NCI-H2227 (cell line): Measurements from ENCODE around the gene RIPPLY1.

Source experiments
- DNase-seq: peaks from one replicate; lab custom pipeline; 2025; ENCODE audit not compliant: unreplicated experiment; lab: John Stamatoyannopoulos, UW

The RIPPLY1 gene, protein sequence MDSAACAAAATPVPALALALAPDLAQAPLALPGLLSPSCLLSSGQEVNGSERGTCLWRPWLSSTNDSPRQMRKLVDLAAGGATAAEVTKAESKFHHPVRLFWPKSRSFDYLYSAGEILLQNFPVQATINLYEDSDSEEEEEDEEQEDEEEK

DNA sequence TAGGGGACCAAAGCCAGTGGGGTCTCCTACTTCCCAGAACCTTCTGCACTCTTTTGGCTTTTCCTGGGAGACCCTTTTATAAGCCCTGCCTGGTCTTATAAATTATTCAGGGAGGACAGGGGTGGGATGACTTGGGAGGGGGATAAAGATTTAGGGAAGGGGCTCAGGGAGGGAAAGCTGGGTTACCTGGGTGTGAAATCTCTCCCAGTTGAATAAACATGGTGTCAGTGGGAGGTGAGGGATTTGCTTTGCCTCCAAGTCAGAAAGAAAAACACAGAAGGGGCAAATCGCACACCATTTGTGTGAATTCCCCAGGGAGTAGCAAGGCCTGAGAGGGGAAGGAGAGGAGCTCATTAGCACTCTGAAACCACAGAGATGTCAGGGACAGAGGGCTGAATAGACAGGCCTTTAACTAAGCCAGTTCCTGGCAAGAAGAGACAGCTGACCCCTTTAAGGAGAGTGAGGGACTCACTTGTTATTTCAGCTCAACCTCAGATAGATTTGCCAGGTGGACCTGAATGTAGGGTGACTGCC lies at the start of gene RIPPLY1:
Gene RIPPLY1 (minus strand): TSS at position 51 of the 534 bp plus-strand sequence. CDS start 54 bp downstream, outside the sequence.
- DNase-seq, result no peak

DNA sequence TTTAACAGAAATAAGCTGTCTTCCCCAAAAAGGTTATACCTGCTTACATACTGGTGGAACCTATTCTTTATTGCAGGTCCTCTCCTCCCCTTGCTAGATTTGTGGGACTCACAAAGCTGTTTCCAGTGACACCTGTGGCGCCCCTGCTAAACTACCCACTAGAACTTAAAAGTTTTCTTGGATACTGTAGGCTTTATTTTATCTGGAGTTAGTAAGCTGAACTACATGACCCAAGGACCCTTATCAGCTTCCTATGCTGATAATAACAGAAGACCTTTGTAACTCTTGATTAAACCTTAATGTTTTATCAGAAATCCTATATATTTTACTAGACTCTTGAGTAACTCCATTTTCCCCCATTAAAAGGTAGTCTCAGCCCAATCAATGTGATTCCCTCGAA lies 49.4 kb upstream of the RIPPLY1 start:
- no peak for DNase-seq

DNA sequence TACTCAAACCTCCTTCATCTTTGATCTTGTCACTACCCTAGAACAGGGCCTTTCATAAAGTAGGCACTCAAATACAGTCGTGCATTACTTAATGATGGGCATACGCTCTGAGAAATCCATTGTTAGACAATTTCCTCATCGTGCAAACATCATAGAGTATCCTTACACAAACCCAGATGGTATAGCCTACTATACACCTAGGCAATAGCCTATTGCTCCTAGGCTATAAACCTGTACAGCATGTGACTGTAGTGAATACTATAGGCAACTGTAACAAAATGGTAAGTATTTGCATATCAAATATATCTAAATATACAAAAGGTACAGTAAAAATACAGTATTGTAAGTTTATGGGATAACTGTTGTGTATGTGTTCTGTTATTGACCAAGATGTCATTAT lies 48.9 kb upstream of the RIPPLY1 start:
- DNase-seq, result no peak

DNA sequence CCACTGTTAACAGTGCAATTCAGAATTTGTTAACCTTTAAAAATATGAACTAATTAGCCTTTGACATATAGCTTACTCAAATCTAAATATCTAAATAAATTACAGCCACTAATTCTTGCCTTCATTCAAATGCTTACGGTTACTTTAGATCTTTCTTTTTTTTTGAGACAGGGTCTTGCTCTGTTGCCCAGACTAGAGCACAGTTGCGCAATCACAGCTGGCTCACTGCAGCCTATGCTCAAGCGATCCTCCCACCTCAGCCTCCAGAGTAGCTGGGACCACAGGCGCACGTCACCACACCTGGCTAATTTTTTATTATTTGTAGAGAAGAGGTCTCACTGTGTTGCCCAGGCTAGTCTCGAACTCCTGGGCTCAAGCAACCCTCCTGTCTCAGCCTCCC lies 48.1 kb upstream of the RIPPLY1 start:
- no peak for DNase-seq

DNA sequence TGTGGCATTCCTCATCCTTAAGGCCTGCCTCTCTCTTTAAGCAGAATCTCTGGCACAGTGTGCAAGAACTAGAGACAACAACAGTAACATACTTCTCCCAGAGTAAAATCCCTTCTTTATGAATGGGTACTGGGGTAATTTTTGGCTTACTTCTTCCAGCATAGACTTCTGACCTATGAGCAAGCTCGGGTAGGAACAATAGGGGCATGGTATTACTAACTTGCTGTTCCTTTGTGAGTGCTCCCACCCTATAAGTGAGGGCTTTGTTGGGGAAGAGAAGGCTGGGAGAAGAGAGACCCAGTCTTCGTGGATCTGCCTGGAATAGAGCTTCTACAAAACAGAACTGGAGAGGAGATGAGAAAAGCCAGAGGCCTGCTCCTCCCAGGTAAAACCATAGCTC lies 47.2 kb upstream of the RIPPLY1 start:
- DNase-seq, result no peak

DNA sequence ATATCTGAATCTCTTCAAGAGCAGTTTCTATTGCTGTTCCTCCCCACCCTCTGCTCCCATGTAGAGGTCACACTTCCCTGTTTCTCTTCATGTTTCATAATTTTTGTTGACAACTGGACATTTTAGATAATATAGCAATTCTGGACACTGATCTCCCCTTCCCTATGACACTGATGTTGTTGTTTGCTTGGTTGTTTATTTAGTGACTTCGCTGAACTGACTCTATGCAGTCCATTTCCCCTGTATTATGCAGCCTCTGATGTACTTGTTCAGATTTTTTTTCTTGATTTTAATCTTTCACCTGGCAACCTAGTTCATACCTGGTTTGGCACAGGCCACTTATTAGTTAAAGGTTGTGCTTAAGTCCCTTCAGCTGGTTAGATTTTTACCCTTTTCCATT lies 46.2 kb upstream of the RIPPLY1 start:
- DNase-seq, result no peak

DNA sequence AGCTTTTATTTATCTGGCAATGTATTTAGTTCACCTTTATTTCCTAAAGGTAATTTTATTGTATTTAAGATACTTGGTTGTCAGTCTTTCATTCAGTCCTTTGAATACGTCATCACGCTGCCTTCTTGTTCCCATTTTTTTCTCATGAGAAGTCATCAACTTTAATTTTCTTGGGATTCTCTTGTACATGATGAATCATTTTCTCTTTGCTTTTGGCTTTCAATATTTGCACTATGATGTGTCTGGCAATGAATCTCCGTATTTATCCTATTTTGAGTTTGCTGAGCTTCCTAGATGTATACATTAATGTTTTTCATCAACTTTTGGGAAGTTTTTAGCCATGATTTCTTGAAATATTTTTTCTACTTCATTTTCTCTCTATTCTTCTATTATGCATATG lies 45.5 kb upstream of the RIPPLY1 start:
- no peak for DNase-seq

DNA sequence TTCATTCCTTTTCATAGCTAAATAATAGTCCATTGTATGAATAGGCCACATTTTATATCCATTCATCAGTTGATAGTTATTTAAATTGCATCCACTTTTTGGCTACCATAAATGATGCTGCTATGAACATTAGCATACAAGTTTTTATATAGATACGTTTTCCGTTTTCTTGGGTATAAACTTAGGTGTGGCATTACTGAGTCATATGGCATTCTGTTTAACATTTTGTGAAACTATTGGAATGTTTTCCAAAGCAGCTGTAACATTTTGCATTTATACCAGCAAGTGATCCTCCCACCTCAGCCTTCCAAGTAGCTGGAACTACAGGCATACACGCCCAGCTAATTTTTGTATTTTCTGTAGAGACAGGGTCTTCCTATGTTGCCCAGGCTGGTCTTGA lies 43.3 kb upstream of the RIPPLY1 start:
- DNase-seq, result no peak

DNA sequence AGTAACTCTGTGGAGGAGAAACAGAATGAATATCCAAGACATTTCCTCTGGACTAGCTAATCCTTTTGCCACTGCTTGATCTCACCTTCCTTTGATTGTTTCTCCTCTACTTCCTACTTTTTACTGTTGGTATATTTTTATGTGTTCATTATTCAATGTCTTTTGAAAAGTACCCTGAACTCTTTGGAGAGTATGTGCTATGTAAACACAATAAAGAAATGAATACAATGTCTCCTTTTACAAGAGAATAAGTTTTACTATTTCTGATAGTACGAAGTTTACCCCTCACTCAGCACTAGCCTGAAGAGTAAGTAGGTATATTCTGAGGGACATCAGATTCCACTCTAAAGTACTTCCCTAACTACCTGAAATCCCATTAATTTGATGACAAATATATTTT lies 36.9 kb upstream of the RIPPLY1 start:
- no peak for DNase-seq

DNA sequence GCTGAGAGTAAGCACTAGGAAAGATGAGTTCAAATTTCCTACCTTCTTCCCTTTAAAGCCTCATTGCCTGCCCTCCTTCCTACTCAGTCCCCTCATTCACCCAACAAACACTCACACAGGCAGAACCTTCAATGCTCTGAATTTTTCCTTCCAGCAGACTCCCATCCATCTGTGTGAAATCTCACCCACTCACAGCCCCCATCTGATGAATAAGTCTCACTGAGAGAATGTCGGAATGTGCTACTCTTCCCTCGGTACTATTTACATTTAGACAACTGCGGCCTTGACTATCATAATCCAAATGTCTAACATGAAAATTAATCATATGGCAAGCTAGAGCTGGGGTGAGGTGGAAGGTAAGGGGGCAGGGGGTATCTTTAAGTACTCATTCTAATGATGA lies 36.4 kb upstream of the RIPPLY1 start:
- DNase-seq, result no peak

DNA sequence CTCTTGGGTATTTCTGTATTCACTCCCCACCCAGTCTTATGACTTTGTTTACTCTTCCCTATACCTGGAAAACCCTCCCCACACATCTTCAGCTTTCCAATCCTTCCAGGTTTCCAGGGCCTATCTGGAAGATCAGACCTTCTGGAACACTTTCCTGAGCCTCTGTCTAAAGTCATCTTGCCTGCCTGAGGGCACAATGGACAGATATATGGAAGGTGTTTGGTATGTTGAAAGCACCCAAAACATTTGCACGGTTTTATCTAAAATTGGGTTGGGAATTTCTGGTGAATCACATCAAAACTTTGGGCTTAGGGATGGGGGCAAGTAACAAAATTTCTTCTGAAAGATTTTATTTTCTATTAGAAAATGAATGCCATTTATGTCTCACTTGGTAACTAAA lies 33.1 kb upstream of the RIPPLY1 start:
- DNase-seq, result no peak

DNA sequence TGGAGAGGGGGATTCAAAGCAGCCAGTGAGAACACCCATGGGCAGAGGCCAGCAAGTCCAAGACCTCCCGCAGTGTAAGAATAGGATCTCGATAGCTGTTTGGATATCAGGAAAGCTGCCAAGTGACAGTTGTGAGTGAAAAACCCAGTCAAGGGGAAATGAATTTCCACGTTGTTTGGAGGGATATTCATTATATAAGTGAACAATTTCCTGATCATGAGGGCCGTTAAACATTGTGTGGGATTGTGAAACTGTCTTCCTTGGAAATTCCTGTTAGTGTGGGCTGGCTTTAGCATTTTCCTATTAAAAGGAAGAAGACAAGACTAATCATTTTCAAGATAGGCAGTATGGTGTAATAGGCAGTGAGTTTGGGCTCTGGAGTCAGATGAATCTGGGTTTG lies 32.0 kb upstream of the RIPPLY1 start:
- no peak for DNase-seq

DNA sequence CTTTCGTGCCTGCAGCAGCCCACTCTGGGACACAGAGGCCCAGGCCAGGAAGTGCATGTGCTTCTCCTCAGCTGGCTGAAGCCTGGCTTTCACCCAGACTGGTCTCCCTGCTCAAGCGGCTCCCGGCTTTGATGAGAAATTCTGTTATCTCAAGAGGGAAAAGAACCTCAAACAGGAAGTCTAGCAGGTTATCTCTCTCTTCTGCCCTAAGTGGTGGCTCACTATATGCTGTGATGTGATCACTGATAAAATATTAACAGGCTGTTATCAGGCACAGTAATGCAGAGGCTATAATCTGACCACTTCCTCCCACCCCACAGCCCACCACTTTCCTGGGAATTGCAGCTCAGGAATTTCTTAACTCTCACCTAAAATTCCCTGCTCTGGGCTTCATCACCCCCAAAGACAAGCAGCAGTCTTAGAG lies 30.4 kb upstream of the RIPPLY1 start:
- no peak for DNase-seq

DNA sequence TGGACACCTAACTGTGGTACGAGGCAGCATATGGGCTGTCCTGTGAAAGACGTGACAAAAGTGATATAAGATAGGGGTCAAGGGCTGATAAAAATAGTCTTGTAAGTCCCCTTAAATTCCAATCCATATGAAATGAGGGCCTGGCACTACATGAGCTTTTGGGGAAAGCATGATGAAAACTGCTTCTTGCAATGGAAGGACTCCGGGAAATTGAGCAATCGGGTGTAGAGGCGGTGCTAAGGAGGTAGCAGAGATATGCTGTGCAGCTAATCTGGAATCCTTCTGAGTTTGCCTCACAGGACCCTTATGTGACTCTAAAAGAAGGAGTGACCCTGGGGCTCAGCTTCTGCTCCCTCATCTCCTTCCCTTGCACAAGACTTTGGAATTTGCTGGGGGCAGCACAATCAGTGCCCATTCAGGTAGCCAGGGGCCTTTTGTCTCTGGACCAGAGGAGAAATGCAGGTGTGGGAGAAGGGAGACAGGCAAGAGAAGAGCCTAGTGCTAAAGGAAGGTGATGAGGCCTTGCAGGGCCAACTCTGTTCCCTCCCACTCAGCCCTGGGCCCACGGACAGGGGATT lies 29.9 kb upstream of the RIPPLY1 start:
- no peak for DNase-seq

DNA sequence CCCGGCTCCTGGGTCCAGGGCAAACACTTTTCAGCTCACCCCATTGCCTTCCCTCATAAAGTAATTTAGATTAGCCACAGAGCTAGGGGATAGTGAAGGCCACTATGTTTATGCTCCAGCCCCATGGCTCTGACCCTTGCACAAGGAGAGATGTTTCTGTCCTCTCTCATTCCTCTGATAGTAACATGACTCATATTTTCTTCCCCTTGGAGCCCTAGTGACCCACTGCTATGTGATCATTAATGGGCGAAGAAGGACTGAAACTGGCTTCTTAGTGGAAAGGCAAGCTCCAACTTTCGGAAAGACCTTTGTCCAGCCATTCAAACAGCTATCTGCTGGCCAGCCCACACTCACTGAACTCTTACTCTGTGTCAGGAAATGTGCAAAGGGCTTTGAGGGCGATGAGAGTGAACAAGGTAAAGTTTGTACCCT lies 29.4 kb upstream of the RIPPLY1 start:
- DNase-seq, result no peak

DNA sequence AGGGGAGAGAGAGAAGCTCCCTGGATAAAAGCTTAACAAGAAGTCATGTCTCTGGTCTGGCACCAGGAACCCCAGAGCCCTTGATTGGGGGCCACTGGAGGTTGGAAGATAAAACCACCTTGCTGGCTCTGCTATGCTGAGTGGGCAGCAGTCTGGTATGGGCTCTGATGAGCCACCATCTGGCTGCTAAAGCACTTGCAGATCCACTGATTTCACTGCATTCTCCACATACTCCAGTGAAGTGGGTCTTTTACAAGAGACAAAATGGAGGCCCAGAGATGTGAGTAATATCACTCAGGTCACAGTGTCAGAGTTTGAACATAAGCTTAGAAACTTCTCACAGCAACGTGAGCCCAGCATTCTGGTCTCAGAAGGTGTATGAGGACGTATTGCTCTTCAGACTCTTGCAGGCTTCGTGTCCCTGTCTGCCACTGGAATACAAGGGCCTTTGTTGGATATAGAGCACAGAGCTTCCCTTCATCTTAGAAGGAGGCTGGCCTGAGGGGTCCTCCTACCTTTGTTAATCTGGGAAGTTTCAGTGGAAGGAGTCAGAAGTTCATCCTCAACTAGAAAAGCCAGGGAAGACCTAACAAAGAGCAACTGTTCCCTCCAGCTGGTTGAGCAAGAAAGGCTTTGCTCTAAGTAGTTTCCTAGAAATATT lies 28.8 kb upstream of the RIPPLY1 start:
- DNase-seq, result no peak

DNA sequence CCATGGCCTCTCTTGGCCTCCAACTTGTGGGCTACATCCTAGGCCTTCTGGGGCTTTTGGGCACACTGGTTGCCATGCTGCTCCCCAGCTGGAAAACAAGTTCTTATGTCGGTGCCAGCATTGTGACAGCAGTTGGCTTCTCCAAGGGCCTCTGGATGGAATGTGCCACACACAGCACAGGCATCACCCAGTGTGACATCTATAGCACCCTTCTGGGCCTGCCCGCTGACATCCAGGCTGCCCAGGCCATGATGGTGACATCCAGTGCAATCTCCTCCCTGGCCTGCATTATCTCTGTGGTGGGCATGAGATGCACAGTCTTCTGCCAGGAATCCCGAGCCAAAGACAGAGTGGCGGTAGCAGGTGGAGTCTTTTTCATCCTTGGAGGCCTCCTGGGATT lies 25.1 kb upstream of the RIPPLY1 start:
- DNase-seq, result no peak

DNA sequence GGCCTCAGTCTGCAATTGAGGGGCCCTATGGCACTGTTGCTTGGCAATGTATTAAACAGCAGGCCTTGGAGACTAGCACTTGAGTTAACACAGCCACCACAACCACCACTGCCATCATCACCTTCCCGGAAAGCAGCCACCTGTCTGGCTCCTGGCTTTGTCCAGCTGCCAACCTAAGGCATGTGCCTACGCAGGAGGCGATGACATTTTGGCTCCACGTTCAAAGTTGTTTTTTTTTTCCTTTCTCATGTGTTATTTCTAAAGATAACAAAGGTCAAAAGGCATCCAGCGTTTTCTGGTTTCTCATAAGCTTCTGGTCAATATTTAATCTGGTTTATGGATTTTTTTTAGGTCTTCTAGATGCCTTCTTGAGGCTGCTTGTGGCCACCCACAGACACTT lies 24.6 kb upstream of the RIPPLY1 start:
- DNase-seq, result no peak

DNA sequence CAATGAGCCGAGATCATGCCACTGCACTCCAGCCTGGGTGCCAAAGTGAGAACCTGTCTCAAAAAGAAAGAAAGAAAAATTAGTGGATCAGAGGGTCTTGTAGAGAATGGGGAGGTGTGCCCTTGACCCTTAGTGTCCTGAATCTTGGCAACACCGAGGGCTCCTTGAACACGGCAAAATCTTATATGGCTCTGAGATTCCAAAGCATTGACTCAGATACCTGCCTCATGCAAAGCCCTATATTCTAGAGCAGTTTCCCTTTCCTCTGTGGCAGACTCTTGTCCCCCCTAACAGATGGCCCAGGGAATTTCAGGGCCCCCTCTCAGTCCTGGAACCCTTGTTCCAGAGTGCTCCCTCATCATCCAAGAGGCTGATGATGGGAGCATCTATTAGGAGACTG lies 23.9 kb upstream of the RIPPLY1 start:
- no peak for DNase-seq

DNA sequence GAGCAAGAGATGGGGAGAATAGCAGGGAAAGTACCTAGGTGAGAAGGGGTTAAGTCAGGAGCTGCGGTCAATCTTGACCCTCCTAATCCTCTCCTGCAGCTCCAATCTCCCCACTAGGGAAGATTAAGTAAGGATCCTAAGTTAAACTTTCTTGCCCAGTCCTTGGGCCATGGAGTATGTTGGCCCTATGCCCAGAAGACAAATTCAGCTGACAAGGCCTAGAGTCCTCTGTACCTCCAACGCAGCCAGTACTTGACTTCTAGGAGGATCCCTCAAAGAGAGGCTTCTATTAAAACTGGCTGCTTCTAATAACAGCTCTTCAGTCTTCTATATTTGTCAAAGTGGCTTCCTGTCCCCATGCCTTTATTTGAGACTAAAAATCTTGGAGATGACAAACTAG lies 18.5 kb upstream of the RIPPLY1 start:
- DNase-seq, result no peak

DNA sequence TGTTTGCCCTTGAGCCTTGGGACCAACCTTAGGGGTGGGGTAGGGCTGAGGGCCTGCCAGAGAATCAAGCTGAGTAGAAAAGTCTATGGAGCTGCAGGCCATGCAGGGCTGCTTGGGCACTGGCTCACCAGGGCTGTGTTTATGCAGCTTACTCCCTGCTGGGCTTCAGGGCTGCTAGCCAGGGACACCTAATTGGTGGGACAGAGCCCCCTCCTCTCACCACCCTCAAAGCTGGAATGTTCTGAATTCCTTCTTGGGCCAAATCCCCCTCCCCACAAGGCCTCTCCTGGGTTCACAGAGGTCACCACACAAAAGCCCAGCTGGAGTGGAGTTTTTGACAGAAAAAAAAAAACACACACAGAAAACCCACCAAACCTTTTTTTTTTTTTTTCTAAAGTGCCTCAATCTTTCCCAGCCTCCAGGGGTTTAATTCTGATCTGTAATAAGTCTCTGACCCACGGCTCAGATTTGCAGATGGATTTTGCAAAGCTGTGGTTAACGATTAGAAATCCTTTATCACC lies 16.9 kb upstream of the RIPPLY1 start, which contains the start of gene CLDN2:
Gene CLDN2 (plus strand): TSS at position 471 of the 521 bp plus-strand sequence. CDS start 7,827 bp downstream, outside the sequence.
- no peak for DNase-seq

DNA sequence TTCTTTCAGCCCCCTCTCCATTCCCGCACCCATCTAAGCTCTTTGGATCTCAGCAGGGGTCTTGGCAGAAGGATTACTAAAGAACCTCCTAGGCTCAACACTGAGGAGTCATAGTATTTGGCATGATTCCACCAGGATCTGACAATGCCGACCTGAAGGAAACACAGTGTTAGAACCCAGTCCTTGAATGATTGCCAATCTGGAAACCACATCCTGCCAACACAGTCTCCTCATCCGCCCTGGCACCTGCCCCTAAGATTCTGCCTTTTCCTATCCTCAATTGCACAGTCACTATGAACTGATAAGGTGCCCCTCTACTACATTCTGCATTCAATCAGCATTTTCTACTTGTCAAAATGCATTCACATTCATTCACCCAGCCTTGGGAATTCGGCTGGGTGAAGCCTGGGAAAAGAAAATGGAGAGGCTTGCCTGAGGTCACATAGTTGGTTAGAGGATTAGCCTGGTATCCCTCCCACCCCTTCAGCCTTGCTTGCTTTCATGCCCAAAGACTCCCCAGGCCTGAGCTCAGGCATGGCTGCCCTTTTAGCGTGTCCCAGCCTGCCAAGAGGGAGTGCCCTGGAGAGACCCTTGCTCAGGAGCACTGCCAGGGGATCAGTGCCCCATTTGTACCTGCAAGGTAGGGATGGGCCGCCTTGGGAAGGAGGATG lies 14.8 kb upstream of the RIPPLY1 start:
- DNase-seq, result no peak
